Stimulated activated CD8-positive, alpha-beta memory T cell treated with anti-CD3 and anti-CD28 coated beads, Interleukin-4, amount 100 ng/mL, for 1 hour (primary cell): ENCODE results near the gene L3MBTL4.
"Not testable (repeated sequence)": the region's sequence is repeated elsewhere in the genome, so short reads cannot be mapped to it uniquely, and the experiment has no call there.

Experiments
- DNase-seq, 2 donors: peaks; one replicate each; pipeline ENCODE4 v3.0.0-alpha.2; 2020; ENCODE audit warnings: low read depth in 2 of 2, low spot score in 1 of 2

L3MBTL4 gene

DNA sequence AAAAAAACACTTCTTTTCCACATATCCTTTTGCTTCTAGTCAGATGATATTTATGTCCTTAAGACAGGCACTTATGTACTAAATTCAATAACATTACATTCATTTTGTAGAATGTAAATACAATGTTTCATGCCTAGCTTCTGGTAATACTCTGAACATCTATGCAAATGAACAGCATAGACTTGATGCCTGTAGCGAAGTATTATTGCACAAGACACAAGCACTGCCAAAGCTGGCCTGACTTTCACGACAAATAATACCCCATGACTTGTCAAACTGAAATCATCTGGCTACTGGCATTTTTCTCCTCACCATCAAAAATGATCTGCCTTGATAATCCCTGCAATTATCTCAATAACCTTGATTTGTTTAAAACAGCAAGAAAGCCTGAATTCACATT lies 101.3 kb downstream of the L3MBTL4 start:
- DNase-seq: no peak

DNA sequence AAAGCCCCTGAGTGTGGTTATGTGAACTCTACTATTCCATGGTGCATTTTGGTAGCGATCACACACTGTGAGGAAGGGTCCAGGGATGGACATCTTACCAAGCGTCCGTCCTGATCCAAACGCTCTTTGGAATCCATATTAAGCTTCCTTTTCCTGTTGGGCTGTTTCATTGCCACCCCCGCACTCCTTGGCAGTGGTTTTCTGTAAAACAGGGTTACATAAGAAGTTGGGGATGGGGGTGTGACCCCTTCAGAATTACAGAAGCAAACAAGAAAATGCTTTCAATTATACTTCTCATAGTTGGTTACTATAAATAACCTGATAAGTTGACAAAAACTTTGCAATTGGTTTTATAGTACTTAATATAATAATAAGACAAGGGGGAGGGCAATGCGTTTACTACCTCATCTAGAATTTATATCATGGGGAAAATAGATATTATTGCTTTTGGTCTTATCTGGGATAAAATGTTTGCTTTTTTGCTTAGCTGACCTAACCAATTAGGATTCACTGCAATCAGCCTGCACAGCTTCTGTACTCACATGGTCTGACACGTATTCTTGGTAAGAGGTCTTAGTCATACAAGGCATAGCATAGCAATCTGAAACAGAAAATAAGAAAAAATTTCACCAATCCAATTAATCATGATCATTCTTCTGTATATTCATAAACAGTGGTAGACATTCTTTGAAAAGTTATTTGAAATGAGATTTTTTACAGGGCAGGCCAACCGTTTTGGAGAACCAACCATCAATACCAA lies 103.1 kb downstream of the L3MBTL4 start:
- DNase-seq: no peak

DNA sequence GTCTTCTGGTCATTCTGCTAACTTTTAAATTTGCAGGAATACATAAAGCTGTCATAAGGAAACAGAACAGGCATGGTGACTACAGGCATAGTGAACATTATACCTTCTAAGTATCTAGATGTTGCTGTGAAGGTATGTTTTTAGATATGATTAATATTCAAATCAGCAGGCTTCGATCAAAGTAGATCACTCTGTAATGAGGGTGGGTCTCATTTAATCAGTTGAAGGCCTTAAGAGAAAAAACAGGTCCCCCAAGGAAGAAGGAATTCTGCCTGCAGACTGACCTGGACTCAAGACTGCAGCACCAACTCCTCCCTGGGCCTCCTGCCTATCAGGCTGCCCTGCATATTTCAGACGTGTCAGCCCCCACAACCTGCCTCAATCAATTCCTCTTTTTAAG lies 104.0 kb downstream of the L3MBTL4 start:
- DNase-seq: no peak

DNA sequence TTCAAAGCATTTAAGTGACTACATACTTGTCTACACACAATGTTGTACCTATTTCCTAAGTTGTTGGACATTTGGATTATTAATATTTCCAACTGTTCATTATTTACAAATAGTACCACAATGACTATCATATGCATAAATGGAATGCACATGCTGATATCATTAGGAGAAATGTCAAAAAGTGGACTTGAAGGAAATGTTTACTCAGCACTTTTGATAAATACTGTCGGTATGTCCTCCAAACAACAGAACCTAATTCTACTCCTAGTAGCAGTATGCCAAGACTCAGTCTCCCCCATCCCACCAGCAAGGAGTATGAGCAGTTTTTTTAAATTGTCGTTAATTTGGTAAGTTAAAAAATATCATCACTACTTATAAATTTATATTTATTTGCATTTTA lies 116.8 kb downstream of the L3MBTL4 start:
- no peak for DNase-seq

DNA sequence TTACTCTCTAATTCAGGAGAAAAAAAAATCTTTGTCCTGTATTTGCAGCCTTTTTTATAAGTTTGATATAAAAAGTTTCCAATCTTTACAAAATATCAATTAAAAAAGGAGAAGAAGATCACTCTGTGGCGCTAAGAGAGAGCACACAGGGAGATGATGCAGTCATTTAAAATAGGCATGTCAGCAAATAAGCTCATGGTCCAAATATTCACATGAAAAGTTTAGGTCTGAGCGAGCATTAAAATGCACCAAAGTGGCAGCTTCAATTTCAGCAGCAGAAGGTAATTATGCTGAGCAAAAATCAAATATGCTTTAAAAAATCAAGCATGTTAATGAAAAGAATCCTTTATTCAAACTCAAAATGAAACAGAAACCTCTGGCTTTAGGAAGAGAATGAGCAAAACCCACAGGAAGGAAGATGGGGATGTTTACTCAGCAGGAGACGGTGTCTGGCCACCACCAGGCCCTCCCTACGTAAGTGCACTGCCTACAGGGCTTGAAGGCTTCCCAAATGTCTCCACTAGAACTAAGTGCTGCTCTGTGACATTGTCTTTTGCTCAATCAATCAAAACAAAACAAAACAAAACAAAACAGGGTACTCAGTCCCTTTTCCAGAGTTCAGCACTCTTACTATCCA lies 120.4 kb downstream of the L3MBTL4 start:
- DNase-seq: no peak

DNA sequence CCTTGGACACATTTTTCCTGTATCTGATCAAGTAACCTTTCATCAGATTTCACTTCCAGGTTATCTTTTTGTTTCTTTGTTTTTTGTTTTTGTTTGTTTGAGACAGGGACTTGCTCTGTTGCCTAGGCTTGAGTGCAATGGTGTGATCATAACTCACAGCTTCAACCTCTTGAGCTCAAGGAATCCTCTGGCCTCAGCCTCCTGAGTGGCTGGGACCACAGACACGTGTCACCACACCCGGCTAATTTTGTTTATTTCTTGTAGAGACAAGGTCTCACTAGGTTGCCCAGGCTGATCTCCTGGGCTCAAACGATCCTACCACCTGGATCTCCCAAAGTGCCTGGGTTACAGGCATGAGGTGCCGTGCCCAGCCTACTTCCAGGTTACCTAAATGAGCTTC lies 124.9 kb downstream of the L3MBTL4 start:
- DNase-seq: no peak

DNA sequence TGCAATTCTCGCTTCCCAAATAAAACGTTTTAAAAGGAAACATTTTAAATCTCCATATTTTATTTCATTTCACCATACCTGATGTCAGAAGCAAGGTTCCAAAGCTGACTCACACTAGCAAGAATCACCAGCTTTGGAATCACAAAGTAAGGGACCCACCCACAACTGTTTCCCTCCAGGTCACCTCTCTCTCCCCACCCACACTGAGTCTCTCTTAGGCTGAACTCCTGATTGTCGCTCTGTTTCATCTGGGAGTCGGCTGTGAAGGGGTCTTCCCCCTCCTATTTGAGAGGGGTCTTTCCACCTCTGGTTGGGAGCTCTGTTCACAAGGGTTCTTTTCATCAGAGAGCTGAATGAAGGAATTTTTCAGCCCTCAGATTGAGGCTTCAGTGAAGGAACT lies 128.1 kb downstream of the L3MBTL4 start:
- DNase-seq: no peak

DNA sequence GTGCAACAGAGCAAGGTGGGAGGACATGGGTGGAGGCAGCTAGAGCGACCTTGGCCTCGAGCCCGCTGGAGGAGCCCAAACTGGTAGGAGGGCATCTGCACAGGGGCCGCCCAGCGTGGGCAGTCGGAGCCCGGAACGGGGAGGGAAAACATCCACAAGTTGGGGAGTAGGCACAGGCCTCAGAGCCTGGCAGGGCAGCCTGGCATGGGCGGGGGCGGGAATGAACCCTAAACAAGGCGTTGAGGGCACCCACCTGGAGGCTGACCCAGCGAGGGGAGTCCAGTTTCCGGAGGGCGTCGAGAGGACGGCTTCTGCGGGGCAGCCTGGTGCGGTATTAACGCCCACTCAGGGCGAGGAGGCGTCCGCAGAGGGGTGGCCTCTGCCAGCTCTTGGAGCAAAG lies 129.9 kb downstream of the L3MBTL4 start:
- no peak for DNase-seq

DNA sequence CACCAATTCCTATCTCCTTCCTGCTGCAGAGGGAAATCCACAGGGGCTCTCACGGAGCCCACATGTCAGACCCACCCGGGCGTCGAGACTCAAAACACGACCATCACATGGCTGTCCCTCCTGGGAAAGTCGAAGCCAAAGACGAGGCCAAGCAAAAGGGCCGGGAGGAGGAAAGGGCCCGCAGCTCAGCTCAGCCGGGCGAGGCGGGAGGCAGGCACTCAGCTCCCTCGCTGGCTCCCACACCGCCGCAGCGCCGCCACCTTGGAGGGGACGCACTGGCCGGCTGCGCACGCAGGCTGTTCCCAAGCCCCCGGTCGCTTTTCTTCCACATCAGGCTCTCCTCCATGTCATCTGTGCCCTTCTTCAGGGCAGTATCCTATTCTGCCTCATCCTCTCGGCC lies 130.4 kb downstream of the L3MBTL4 start:
- no peak for DNase-seq

DNA sequence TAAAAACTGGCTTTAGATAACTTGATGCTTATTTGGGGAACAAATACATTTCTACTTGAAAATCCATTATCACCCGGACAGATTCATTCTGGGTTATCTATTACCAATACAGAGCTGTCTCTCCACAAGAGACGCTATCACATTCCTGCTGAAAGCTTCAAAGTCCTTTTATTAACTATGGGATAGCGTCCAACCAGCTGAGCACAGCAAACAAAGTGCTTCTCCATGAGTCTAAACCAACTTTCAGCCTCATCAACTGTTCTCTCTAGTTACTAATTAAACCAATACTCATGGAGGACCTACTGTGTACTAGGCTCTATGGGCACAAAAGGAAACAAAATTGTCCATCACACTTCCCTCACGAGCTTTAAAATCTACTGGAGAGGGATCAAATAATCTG lies 132.8 kb downstream of the L3MBTL4 start:
- DNase-seq: no peak

DNA sequence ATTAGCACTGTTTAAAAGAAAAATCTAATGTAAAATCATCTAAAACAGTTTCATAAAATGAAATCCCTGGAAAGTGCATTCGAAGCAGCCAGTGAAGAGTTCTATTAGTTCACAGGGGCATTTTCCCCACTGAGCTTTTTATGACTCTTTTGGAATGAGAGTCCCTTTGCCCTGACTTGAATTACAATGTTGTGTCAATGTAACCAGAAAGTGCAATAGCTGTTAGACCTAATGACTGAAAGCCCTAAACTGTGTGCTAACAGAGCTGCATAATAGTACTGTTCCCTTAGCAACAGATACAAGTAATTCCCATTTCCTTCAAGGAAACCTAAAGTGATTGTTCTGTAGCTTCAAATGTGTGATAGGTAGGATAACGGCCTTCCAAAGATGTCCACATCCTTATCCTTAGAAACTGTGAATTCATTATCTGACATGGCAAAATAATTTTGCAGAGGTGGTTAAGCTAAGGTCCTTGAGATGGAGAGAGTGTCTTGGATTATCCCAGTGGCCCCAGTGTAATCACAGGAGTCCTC lies 134.4 kb downstream of the L3MBTL4 start:
- no peak for DNase-seq

DNA sequence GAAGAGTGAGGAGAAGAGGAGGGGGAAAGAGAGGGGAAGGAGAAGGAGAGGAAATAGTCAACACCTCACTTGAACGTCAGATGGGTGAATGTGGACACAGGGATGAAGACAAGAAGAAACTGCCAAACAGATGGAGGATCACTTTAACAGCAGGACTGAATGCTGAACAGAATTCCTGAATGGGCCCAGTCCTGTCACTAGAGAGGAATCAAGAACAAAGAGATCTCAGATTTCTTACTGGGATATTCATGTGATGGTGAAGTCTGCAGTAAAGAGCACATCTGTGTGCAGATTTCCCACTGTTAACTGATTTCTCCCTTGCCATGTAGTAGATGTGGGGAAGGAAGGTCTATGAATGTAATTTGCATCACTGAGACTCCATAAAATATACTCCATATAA lies 135.4 kb downstream of the L3MBTL4 start:
- DNase-seq: no peak

DNA sequence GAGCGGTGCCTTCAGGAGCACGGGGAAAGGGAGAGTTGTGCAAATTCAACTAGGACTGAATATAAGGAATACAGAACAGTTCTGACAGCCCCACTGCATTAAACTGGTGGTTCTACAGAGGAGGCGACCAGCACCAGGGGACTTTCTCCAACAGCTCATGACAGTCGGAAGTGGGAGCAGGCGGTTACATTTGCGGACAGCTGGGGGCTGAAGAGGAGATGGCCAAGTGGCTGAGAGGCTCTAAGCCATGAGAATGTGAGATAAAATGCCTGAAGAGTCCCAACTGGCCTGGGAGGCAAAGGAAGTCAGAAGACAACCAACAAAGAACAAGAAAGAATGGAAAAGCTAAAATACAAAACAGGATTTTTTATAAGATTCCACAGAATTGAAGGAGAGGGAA lies 141.3 kb downstream of the L3MBTL4 start:
- no peak for DNase-seq

DNA sequence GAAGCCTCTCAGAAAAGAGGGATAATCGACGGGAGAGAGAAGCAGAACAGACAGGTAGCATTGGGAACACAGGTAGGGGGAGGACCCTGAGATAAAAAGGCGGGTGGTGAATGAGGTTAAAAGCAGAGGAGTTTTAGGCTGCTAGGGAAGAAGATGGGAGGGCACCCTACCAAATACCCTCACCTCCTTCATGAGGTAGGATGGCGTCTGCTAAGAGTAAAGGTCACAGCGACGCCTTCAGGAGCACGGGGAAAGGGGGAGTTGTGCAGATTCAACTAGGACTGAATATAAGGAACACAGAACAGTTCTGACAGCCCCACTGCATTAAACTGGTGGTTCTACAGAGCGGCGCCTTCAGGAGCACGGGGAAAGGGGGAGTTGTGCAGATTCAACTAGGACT lies 142.6 kb downstream of the L3MBTL4 start:
- DNase-seq: not testable (repeated sequence)

DNA sequence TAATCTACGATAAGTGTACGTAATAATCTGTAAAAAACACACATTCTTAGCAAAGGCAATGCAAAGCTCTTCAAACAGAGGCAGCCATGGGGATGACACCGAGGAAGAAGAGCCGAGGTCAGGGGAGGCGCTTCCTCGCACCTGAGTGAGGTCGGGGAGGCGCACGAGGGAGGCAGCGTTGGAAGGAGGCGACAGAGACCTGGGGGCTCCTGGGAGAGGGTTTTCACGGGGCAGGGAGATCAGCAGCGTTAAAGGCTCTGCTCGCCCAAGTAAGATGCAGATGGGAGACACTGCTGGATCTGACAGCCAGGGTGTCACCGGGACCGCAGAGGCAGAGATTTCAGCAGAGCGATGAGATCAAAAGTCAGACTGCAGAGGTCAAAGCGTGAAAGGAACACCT lies 143.1 kb downstream of the L3MBTL4 start:
- DNase-seq: no peak

DNA sequence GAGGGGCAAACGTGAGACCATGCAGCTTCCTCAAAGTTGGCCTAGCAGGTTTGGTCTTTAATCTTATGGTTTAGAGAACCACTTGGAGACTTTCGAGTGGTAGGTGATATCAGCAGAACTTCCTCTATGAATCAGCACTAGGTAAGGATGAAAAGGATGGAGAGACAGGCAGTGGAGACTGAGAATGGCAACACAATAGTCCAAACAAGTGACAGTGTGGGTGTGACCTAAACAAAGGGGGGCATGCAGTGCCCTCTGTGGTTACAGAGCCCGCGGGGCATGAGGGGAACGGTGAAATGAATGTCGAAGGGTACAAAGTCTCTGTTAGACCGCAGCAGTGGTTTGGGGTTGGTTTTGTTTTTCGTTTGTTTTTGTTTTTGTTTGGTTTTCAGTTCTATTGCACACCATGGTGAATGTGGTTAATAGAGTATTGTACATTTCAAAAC lies 143.9 kb downstream of the L3MBTL4 start:
- no peak for DNase-seq

DNA sequence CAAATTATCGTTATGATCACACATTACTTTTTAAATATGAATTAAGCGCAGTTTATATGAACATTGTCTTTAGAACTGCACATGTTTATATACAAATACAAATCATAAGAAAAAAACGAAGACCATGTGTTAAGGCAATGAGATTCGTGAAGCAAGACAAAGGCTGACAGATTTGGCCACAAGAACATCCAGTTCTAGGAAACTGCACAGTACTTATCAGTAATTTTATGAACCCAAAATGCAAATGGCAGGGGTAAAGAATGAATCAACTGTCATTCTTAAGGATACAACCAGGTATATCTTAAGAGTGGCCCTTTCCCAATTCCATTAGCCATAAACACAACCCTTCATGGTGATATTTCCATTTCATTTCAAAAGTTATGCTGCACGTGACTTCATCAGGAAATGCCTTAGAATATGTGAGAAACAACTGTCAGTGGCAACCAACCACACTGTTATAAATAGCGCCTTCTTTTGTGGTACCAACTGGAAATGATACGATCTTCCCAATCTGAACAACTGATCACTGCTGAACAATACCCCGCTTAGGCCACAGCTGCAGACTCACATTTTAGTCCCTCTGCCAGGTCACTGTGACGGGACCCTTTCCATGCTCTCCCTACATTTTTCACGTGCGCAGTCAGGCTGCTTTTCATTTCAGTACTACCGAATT lies 144.9 kb downstream of the L3MBTL4 start:
- DNase-seq: no peak

DNA sequence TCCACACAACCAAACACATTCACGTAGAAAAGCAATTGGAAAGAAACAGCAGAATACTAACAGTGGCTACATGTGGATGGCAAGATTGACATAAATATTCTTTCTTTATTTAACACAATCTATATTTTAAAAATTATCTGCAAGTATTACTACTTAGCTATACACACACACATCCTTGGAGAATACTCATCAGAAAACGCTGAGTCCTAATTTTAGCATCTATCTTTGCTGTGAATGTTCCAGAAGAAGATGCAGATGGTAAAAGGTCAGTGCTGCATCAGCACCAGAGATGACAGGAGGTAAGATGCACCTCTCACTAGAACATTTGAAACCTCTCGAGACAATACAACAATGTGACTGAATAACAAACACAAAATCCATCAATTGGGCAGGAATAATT lies 148.5 kb downstream of the L3MBTL4 start:
- DNase-seq: no peak

DNA sequence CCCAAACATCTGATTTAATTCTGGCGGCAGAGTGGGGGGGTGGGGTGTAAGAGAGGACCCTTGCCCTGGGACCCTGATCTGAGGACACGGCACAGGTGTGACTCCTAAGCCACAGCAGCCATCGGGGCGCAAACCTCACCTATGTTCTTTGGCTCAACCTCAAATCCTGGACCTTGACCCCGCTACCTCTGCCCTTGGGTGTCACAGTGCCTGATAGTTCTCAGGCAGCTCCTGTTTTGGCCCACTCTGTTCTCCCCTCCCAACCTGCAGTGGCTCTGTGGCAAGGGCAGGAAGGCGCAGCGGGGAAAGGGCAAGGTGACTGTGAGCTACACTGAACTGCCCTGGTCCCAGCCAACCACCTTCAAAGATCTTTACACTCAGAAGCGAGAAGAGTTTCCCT lies 152.8 kb downstream of the L3MBTL4 start:
- DNase-seq: no peak

DNA sequence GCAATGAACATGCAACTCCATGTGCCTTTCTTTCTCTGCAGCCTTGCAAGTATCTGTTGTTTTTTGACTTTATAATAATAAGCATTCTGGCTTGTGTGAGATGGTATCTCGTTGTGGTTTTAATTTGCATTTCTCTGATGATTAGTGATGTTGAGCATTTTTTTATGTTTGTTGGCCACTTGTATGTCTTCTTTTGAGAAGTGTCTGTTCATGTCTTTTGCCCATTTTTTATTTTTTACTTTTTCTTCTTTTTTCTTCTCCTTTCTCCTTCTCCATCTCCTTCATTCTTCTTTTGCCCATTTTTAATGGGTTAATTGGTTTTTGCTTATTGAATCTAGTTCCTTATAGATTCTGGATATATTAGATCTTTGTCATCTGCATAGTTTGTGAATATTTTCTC lies 155.4 kb downstream of the L3MBTL4 start:
- DNase-seq: not testable (repeated sequence)

DNA sequence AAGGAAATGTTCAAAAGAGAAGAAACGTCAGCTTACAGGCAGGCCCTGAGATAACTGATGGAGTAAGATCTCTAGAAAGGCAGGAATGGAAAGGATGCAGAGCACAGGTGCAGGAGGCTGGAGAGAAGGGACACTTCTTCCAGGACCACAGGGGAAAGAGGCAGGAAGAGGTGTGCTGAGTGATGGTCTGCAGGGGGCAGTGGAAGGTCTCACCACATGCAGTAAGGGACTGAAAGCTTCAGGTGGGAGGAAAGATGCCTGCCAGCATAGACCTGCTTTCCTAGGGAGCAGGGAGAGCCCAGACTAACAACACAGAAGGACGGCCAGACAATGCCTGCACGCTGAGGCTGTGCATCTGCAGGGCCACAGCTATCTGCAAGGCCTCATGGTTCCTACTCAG lies 156.8 kb downstream of the L3MBTL4 start:
- DNase-seq: no peak

DNA sequence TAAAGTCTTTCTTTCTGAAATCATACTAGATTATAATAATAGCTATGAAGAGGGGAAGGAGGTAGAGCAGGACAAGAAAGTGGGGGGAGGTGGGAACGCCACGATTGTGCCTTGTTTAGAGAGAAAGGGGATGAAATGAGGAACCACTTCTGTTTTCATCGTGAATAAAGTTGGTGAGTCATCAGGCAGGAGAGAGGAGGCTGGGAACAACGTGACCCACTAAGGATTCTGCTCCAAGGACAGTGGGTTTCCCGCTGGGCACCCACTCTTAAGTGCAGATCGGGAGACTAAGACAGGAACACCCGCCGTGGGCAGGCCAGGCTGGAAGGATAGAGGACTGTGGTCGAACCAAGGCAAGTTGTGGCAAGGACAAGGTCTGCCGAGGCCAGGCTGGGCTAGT lies 158.2 kb downstream of the L3MBTL4 start:
- DNase-seq: no peak
